GM18499 (cell line): ENCODE data around the gene C6orf58.

ENCODE experiments used
- ATAC-seq: cut with Tn5 transposase; IDR thresholded peaks from one replicate; pipeline ENCODE4 v1.9.1; 2021; ENCODE audit warnings: moderate number of reproducible peaks; ENCODE audit not compliant: insufficient read depth, unreplicated experiment

C6orf58 gene

GRCh38 chr6:127576874-127577273 lies at the start of gene C6orf58:
TSS of gene C6orf58 (plus strand) at chr6:127577174. CDS start at chr6:127577186, 12 bp downstream.
- no peak for ATAC-seq

DNA sequence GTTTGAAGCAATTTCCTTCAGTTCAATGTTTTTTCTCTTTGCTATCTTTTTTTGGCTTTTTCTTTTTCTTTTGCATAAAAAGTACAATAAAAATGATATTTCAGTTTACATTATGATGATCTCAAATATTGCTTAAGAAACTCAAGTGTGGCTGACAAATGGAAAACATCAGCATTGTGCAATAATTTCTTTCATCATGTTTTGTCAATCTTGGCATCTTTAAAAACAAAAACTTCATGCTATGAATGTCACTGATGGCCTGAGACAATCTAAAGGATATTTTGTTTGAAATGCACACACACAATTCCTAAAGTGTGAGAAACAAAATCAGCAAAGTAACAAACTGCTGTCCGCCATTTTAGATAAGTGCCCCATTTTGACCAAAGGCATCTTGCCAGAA lies 44.0 kb upstream of the C6orf58 start:
- ATAC-seq: no peak

DNA sequence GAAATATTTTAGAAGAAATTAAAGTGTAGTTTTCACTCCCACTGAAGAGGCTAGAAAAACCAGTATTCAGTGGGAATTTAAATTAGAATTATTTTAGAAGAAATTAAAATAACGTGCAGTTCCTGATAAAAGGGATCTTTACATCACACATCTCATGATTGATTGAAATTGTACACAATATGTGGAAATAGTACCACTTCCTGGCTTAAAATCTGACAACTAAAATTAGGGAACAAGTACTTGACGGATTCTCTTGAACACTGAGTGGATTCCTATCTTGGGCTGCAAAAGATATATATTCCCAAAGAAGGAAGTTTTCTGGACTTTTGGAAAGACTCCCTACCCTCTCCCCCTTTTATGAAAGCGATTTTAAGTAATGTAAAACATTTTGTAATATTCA lies 43.2 kb upstream of the C6orf58 start:
- ATAC-seq: no peak

- no peak for ATAC-seq
These were observed 38.2 kb upstream of the C6orf58 start for GRCh38 chr6:127538750-127539264.

DNA sequence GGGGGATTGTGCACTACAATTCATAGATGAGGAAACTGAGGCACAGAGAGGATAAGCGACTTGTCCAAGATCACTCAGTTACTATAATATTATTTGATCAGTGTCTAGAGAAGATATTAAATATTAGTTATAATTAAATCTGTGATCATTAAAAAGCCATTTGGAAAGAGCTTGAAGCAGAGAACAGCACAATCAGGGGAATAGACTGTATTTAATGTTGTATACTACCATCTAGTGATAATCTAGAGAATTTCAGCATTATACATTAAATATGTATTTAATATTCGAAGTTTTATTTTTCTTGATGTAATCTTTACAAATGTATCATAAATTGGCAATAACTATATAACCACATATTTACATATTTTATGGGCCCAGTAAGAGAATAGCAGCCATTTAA lies 37.7 kb upstream of the C6orf58 start:
- peak; percentile 60 for ATAC-seq

DNA sequence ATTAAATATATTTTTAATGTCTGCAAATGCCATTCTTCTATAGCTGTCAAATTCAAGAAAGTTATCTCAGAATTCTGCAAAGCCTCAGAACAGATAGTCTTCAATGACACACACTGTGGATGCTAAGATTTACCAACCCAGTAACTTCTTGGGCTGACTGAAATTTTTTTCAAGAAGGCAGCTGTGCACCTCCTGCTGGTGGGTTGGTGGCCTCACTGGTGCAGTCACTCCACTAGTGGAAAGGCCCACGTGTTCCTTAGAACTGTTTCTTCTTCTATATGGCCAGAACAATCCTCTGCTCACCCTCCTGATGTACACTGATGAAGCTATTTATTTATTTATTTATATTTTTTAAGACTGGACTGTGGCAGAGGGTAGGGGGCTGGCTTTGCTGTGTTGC lies 29.8 kb upstream of the C6orf58 start:
- no peak for ATAC-seq

DNA sequence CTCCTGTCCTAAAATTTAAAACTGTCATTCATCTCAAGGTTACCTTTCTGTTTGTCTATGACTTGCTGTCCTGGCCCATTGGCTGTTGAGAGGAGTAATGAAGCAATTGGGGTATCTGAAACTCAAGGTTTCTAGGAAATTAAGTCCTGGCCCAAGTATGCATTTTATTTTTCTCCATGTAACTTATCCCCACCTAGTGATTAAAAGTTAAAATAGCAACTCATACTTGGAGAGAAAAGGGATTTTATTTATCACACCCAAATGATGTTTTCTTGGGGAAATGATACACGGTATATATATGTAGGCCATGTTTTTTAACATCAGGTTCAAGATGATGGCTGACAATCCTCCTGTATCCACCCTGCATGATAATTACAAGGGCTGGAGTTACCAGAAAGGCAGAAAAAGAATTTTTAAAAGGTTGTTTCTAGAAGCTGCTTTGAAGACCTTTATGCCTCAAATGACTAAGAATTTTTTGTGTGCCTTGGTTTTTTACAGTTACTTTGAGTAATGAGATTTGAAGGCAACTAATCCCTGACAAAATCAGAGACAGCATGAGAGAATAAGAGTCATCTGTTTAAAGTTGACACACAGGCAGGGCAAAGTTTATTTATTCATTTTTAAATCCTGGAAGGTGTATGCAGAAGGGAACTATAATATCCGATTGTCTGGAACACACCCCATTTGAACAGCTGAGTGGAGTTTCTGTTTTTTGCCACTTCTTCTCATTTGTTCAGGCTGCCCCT lies 28.9 kb upstream of the C6orf58 start:
- ATAC-seq: no peak

DNA sequence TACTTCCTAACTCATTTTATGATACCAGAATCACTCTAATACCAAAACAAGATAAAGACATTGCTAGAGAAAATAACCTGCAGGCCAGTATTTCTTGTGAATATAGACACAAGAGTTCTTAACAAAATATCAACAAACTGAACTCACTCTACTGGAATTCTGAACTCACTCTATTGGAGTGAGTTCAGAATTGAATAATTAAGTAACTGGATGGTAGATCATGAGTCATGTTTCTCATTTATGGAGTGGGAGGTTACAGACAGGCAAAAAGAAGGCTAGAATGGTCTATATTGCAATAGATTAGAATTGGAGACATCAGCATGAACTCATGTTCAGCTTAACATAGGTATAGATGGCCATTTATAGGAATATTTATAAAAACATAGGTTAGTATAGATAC lies 26.6 kb upstream of the C6orf58 start:
- ATAC-seq: no peak

DNA sequence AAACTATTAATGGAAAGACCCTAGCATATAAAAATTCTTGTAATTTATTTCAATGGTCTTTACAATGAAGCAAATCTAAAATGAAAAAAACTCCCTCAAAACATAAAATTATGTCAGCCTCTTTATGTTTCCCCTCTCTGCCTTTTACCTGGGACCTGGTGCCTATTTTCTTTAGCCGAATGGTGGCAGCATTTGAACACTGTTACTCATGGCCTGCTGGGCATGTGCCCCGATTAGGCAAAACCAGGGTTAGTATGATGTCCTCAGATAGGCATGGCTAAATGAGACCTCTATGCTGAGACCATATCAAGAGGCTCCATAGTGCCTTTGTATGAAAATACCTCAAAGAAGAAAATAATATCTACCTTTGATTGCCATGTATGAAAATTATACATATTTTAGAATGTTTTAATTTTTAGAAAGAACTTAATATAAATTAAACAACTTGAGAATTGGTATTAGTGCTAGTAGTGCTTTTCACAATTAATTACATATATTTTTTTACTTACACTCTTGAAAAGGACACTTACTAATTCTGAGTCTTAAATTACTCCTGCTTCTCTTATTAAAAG lies 22.5 kb upstream of the C6orf58 start:
- no peak for ATAC-seq

- no peak for ATAC-seq
These were observed 15.3 kb upstream of the C6orf58 start for GRCh38 chr6:127561660-127562059.

GRCh38 chr6:127564761-127565160 lies 12.2 kb upstream of the C6orf58 start:
- ATAC-seq: no peak

- no peak for ATAC-seq
These were observed 10.9 kb upstream of the C6orf58 start for GRCh38 chr6:127566119-127566518.

GRCh38 chr6:127566651-127567050 lies 10.3 kb upstream of the C6orf58 start:
- ATAC-seq: no peak

DNA sequence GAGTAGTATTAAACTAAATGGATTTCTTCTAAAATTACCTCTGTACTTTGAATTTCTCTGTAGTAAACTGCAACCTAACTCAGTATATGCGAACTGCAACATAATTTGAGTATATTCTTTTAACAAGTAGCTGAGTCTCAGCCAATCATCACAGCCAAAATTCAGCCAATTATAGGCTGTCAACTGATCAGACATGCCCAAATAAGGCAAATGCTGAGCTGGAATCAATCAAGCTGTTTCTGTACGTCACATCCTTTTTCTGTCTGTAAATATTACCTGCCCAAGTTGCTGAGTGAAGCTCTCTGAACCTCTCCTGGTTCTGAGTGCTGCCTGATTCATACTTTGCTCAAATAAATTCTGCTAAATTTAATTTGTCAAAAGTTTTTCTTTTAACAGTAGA lies 9.5 kb upstream of the C6orf58 start:
- no peak for ATAC-seq

- peak; percentile 88 for ATAC-seq
These were observed 6.1 kb upstream of the C6orf58 start for GRCh38 chr6:127570739-127571389.

DNA sequence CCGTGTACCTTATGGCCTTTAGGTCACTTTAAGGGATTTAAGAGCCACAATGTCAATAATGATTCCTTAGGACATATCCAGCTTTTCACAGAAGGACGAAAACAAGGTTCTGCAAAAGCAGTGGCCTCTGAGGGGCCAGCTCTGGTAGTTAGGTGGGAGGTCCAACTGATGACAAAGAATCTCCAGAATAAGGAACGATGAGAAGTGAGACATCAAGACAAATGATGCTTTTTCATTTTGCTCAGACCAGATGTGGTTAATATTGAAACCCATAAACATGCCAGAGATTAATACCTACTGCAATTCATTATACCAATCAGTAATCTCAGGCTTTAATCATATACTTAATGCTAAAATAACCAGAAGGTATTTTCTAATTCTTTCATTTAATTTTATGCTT lies 1.9 kb downstream of the C6orf58 start:
- ATAC-seq: no peak

DNA sequence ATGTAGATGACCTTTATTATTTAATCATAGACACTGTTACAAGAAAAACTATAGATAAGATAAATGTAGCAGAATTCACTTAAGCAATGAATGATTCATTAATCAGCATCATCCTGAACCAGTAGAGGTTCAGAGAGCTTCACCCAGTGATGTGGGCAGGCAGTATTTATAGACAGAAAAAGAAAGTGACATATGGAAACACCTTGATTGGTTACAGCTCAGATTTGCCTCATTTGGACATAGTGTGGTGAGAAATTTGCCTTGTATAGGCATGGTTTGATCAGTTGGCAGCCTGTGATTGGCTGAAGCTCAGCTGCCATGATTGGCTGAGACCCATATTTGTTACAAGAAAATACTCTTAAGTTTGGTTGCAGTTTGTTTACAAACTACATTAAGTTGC lies 4.6 kb downstream of the C6orf58 start:
- no peak for ATAC-seq

DNA sequence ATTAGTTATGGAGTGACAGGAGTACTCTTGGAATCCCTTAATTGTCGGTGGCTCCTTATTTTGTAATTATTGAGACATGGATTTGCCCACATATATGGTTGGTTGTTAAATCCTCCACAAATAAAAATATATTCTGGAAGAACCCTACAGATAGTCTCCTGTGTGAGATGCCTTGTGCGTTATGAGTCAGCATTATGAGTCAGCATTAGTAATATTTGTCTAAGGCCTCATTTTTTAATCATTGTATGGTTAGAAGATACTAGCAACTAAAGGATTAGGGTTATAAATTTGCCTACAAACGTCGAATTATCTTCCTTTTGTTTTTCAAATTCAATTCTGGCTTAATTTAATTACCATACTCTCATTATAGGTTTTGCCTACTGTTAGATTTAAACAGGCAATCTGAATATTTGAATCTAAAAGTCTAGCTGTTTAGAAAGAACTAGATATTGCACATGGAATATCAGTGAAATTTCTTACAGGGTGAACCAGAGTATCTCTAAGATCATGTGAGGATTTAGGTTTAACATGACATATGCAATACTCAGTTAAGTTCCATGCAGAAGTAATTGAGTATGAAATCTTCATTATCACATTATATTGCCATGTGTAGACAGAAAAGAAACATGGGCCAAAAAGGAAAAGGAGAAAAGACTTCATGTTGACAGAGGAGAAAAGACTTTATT lies 5.9 kb downstream of the C6orf58 start:
- no peak for ATAC-seq

- no peak for ATAC-seq
These were observed 8.1 kb downstream of the C6orf58 start for GRCh38 chr6:127585123-127585522.

- ATAC-seq: no peak
These were observed 9.4 kb downstream of the C6orf58 start for GRCh38 chr6:127586372-127586771.

DNA sequence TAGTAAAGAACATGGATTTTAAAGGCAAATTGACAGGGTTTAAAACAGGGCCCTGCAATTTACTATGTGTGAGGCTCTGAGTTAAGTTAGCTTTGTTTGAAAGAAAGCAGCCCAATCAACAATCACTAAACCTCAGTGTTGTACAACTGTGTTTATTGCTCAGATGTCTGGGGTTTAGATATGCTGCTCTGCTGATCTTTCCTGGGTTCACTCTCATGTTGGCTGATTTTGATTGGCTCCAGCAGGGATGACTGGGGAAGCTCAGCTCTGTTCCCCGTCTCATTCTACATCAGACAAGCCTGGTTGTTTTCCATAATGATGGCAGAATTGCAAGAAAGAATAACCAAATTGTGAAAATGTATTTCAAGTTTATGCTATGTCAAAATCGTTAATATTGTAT lies 10.9 kb downstream of the C6orf58 start:
- ATAC-seq: no peak
